Eye (tissue), 1 donor: ENCODE data around the gene MELTF.

ENCODE experiments used
- DNase-seq: peaks from one replicate; pipeline ENCODE4 v3.0.0-alpha.2; 2015

Gene MELTF

DNA sequence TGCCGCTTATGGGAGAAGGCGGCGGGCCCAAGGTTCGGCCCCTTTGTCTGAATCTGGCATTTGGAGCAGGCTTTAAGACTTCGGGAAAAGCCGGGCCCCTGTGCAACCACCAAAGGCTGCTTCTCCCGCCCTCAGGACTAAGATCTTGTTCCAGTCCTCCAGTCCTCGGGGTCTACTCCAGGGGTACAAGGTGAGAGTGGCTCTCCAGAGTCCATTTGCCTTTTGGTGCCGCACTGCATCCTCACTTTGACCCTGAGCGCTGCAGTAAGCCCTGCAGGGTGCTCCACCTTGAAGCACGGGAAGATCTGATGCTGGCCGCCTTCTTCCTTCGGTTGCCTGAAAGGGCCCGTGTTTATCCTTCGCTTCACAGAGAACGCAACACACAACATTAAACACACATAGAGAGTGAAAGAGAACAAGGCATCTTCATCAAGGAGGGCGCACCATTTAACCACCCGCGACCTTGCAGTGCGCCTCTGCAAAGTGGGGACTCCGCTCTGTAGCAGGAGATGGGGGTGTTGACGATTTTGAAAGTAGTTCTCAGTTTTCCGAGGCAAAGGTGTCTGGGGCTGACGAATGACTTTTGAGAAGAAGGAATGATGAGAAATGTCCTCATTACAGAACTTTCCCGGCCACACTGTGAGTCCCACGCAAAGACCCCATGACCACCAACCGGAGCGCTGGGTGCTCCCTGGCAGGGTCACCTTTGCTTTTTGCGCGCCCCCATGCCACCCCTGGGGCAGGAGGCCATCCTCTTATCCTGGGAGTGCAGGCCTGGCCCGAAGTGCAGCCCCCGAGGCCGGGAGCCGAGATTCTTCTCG is 62.0 kb downstream of the MELTF start:
- DNase-seq, result peak; percentile 21

DNA sequence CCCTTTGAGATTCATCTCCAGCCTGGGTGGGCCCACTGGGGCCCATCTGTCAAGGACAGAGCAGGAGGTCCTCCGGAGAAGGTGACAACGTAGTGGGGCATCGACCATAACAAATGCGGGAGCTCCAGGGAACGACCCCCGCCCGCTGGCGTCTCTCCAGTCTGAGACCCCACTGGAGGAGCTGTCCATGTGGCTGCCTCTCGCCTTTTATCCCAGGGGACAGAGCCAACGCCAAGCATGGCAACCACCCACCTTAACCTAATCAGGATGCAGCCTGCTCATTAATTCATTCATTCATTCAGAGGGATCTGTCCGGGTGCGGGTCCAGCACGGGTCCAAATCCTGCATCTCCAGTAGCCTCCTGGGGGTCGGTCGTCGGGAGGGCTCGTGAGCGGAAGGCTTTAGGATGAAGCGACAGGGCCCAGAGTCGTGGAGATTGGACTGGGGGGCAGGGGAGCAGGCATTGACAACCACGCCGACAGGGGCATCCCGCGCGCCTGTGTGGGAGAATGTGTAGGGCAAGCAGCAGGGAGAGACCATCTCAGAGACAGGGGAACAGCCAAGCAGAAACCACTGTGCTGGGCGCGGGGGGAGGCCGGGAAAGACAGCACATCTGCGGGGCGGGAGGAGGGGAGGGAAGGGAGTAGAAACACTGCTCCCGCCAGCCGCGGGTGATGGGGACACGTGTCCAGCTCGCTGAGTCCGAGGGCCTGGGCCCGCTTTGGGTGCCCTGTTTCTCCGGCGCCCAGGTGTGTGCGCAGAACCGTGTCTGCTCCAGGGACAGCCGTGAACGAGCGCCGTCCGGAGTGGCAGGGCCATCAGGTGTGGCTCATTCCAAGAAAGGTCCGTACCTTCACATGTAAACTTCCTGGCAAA is 62.9 kb downstream of the MELTF start:
- DNase-seq, result peak; percentile 80

- no peak for DNase-seq
Measured at GRCh38 chr3:196965804-196966173, 63.8 kb downstream of the MELTF start.

GRCh38 chr3:196965112-196965803 is 64.4 kb downstream of the MELTF start:
- DNase-seq, result no peak

DNA sequence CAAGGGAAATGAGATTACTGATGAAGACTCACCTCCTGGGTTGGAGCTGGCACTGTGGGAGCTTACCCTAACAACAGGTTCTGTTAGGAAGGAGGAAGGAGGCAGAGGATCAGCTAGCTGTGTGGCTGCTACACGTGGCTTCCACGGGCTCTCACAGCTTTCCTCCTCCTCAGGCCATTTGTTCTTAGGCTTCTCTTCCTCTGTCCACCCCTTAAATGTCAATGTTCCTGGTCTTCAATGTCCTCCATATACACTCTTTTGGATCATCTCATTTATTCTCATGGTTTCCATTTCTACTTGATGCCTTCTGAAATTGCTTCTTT is 66.0 kb downstream of the MELTF start:
- no peak for DNase-seq

GRCh38 chr3:196962930-196963630 is 66.5 kb downstream of the MELTF start:
- no peak for DNase-seq

DNA sequence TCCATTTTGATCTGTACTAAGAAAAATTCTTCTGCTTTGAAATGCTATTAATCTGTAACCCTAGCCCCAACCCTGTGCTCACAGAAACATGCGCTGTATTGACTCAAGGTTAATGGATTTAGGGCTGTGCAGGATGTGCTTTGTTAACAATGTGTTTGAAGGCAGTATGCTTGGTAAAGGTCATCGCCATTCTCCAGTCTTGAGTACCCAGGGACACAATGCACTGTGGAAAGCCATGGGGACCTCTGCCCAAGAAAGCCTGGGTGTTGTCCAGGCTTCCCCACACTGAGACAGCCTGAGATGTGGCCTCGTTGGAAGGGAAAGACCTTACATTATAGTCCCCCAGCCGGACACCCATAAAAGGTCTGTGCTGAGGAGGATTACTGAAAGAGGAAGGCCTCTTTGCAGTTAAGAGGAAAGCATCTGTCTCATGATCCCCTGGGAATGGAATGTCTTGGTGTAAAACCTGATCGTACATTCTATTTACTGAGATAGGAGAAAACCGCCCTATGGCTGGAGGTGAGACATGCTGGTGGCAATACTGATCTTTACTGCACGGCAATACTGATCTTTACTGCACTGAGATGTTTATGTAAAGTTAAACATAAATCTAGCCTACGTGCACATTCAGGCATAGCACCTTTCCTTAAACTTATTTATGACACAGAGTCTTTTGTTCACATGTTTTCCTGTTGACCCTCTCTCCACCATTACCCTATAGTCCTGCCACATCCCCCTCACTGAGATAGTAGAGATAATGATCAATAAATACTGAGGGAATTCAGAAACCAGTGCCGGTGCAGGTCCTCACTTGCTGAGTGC is 67.3 kb downstream of the MELTF start:
- DNase-seq, result no peak

DNA sequence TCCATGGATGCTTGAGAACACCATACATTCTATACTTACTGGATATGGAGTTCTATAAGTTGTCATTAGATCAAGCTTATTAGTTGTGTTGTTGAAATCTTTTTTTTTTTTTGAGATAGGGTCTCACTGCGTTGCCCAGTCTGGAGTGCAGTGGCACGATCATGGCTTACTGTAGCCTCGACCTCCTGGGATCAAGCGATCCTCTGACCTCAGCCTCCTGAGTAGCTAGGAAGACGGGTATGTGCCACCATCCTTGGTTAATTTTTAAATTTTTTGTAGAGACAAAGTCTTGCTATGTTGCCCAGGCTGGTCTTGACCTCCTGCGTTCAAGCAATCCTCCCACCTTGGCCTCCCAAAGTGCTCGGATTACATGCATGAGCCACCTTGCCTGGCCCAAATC is 74.8 kb downstream of the MELTF start:
- no peak for DNase-seq
